Stimulated activated CD4-positive, alpha-beta T cell treated with anti-CD3 and anti-CD28 coated beads, Interleukin-2, amount 100 ng/mL, for 4 hours (primary cell): ENCODE measurements around the gene CAPN2.
A peak's percentile ranks its signal among the peaks of the same experiment; 100 is the strongest.
"Not testable (repeated sequence)": the region's sequence is repeated elsewhere in the genome, so short reads cannot be mapped to it uniquely, and the experiment has no call there.

ENCODE experiments used
- DNase-seq: peaks from one replicate; pipeline ENCODE4 v3.0.0-alpha.2; 2020; ENCODE audit warnings: low read depth

CAPN2 gene

GRCh38 chr1:223717123-223717522, 4.8 kb downstream of the CAPN2 start:
- DNase-seq: no peak

GRCh38 chr1:223717695-223718363, 5.5 kb downstream of the CAPN2 start:
- DNase-seq: no peak

- DNase-seq: no peak
Observed at GRCh38 chr1:223718850-223719249, 6.5 kb downstream of the CAPN2 start.

GRCh38 chr1:223720971-223721591, 8.7 kb downstream of the CAPN2 start:
- no peak for DNase-seq

- DNase-seq: no peak
Observed at GRCh38 chr1:223721658-223722607, 9.6 kb downstream of the CAPN2 start.

- no peak for DNase-seq
Observed at GRCh38 chr1:223723351-223723904, 11.1 kb downstream of the CAPN2 start.

GRCh38 chr1:223724376-223724775, 12.0 kb downstream of the CAPN2 start:
- DNase-seq: no peak

- DNase-seq: no peak
Observed at GRCh38 chr1:223725578-223725977, 13.2 kb downstream of the CAPN2 start.

- peak; percentile 92 for DNase-seq
Observed at GRCh38 chr1:223726380-223727001, 14.2 kb downstream of the CAPN2 start.

GRCh38 chr1:223727541-223727940, 15.2 kb downstream of the CAPN2 start:
- no peak for DNase-seq

- no peak for DNase-seq
Observed at GRCh38 chr1:223729906-223730305, 17.6 kb downstream of the CAPN2 start.

- no peak for DNase-seq
Observed at GRCh38 chr1:223730479-223731132, 18.3 kb downstream of the CAPN2 start.

GRCh38 chr1:223731133-223731770, 18.9 kb downstream of the CAPN2 start:
- DNase-seq: no peak

- no peak for DNase-seq
Observed at GRCh38 chr1:223732993-223733798, 20.9 kb downstream of the CAPN2 start.

- no peak for DNase-seq
Observed at GRCh38 chr1:223733898-223734852, 21.8 kb downstream of the CAPN2 start.

GRCh38 chr1:223736638-223737037, 24.3 kb downstream of the CAPN2 start:
- not testable (repeated sequence) for DNase-seq

GRCh38 chr1:223737342-223737741, 25.0 kb downstream of the CAPN2 start:
- DNase-seq: no peak

- DNase-seq: no peak
Observed at GRCh38 chr1:223738465-223739365, 26.4 kb downstream of the CAPN2 start.
